HEK293 (cell line): ENCODE results near the gene WDR86.
A peak's percentile ranks its signal among the peaks of the same experiment; 100 is the strongest.

ENCODE experiments used
- AEBP2 ChIP-seq: fragments of 450-650 bp; formaldehyde crosslinking; IDR thresholded peaks from 2 replicates; pipeline ENCODE4 v1.5.1; 2016; ENCODE audit warnings: missing biosample characterization, missing genetic modification characterization, borderline replicate concordance
- FEZF1 ChIP-seq: fragments of 450-650 bp; formaldehyde crosslinking; IDR thresholded peaks from 2 replicates; pipeline ENCODE4 v1.5.1; 2016; ENCODE audit warnings: missing biosample characterization, missing genetic modification characterization
- KLF10 ChIP-seq: fragments of 450-650 bp; IDR thresholded peaks from 2 replicates; pipeline ENCODE4 v1.5.1; 2018; ENCODE audit warnings: missing biosample characterization, mild to moderate bottlenecking, missing genetic modification characterization
- KLF9 ChIP-seq: fragments of 450-650 bp; formaldehyde crosslinking; IDR thresholded peaks from 2 replicates; pipeline ENCODE4 v1.5.1; 2016; ENCODE audit warnings: missing biosample characterization, missing genetic modification characterization, low read depth
- MYNN ChIP-seq: fragments of 450-650 bp; formaldehyde crosslinking; IDR thresholded peaks from 2 replicates; pipeline ENCODE4 v1.5.1; 2016; ENCODE audit warnings: missing biosample characterization, missing genetic modification characterization, borderline replicate concordance
- SP3 ChIP-seq: fragments of 450-650 bp; formaldehyde crosslinking; IDR thresholded peaks from 2 replicates; pipeline ENCODE4 v1.5.1; 2016; ENCODE audit warnings: missing biosample characterization, missing genetic modification characterization
- SP7 ChIP-seq: fragments of 450-650 bp; formaldehyde crosslinking; IDR thresholded peaks from 2 replicates; pipeline ENCODE4 v1.5.1; 2016; ENCODE audit warnings: missing biosample characterization, missing genetic modification characterization
- WT1 ChIP-seq: fragments of 450-650 bp; formaldehyde crosslinking; IDR thresholded peaks from 2 replicates; pipeline ENCODE4 v1.5.1; 2016; ENCODE audit warnings: missing biosample characterization, missing genetic modification characterization
- YY1 ChIP-seq: fragments of 450-650 bp; formaldehyde crosslinking; IDR thresholded peaks from 2 replicates; pipeline ENCODE4 v1.5.1; 2018; ENCODE audit warnings: missing biosample characterization, missing genetic modification characterization
- ZBTB17 ChIP-seq: fragments of 450-650 bp; formaldehyde crosslinking; IDR thresholded peaks from 2 replicates; pipeline ENCODE4 v1.5.1; 2016; ENCODE audit warnings: missing biosample characterization, missing genetic modification characterization
- ZBTB20 ChIP-seq: fragments of 450-650 bp; formaldehyde crosslinking; IDR thresholded peaks from 2 replicates; pipeline ENCODE4 v1.5.1; 2016; ENCODE audit warnings: missing biosample characterization, missing genetic modification characterization
- ZBTB6 ChIP-seq: fragments of 450-650 bp; formaldehyde crosslinking; IDR thresholded peaks from 2 replicates; pipeline ENCODE4 v1.5.1; 2017; ENCODE audit warnings: missing biosample characterization, missing genetic modification characterization
- ZBTB7A ChIP-seq: fragments of 450-650 bp; formaldehyde crosslinking; IDR thresholded peaks from 2 replicates; pipeline ENCODE4 v1.5.1; 2016; ENCODE audit warnings: low read depth, missing biosample characterization, missing genetic modification characterization
- ZEB2 ChIP-seq: fragments of 450-650 bp; formaldehyde crosslinking; IDR thresholded peaks from 2 replicates; pipeline ENCODE4 v1.5.1; 2016; ENCODE audit warnings: missing biosample characterization, missing genetic modification characterization
- ZNF10 ChIP-seq: fragments of 450-650 bp; formaldehyde crosslinking; IDR thresholded peaks from 2 replicates; pipeline ENCODE4 v1.5.1; 2017; ENCODE audit warnings: missing biosample characterization, missing genetic modification characterization
- ZNF112 ChIP-seq: fragments of 450-650 bp; formaldehyde crosslinking; IDR thresholded peaks from 2 replicates; pipeline ENCODE4 v1.5.0; 2017; ENCODE audit warnings: missing biosample characterization, missing genetic modification characterization
- ZNF114 ChIP-seq: fragments of 450-650 bp; formaldehyde crosslinking; IDR thresholded peaks from 2 replicates; pipeline ENCODE4 v1.5.0; 2017; ENCODE audit warnings: missing biosample characterization, missing genetic modification characterization
- ZNF133 ChIP-seq: fragments of 450-650 bp; formaldehyde crosslinking; IDR thresholded peaks from 2 replicates; pipeline ENCODE4 v1.5.1; 2016; ENCODE audit warnings: missing biosample characterization, missing genetic modification characterization
- ZNF202 ChIP-seq: fragments of 450-650 bp; formaldehyde crosslinking; IDR thresholded peaks from 2 replicates; pipeline ENCODE4 v1.5.1; 2016; ENCODE audit warnings: missing biosample characterization, missing genetic modification characterization, borderline replicate concordance
- ZNF23 ChIP-seq: fragments of 450-650 bp; formaldehyde crosslinking; IDR thresholded peaks from 2 replicates; pipeline ENCODE4 v1.5.1; 2016; ENCODE audit warnings: missing biosample characterization, missing genetic modification characterization, borderline replicate concordance
- ZNF248 ChIP-seq: fragments of 450-650 bp; formaldehyde crosslinking; IDR thresholded peaks from 2 replicates; pipeline ENCODE4 v1.5.1; 2017; ENCODE audit warnings: missing biosample characterization, missing genetic modification characterization
- ZNF266 ChIP-seq: fragments of 450-650 bp; formaldehyde crosslinking; IDR thresholded peaks from 2 replicates; pipeline ENCODE4 v1.5.1; 2016; ENCODE audit warnings: missing biosample characterization, missing genetic modification characterization, low read depth
- ZNF341 ChIP-seq: fragments of 450-650 bp; formaldehyde crosslinking; IDR thresholded peaks from 2 replicates; pipeline ENCODE4; 2016; ENCODE audit warnings: low read depth, missing biosample characterization, missing genetic modification characterization
- ZNF350 ChIP-seq: fragments of 450-650 bp; formaldehyde crosslinking; IDR thresholded peaks from 2 replicates; pipeline ENCODE4 v1.5.0; 2017; ENCODE audit warnings: missing biosample characterization, mild to moderate bottlenecking, missing genetic modification characterization
- ZNF391 ChIP-seq: fragments of 450-650 bp; formaldehyde crosslinking; IDR thresholded peaks from 2 replicates; pipeline ENCODE4 v1.5.1; 2016; ENCODE audit warnings: low read depth, missing biosample characterization, missing genetic modification characterization, borderline replicate concordance
- ZNF501 ChIP-seq: fragments of 450-650 bp; formaldehyde crosslinking; IDR thresholded peaks from 2 replicates; pipeline ENCODE4 v1.5.1; 2016; ENCODE audit warnings: missing biosample characterization, missing genetic modification characterization
- ZNF571 ChIP-seq: fragments of 450-650 bp; formaldehyde crosslinking; IDR thresholded peaks from 2 replicates; pipeline ENCODE4 v1.5.0; 2017; ENCODE audit warnings: missing biosample characterization, missing genetic modification characterization
- ZNF621 ChIP-seq: fragments of 450-650 bp; formaldehyde crosslinking; IDR thresholded peaks from 2 replicates; pipeline ENCODE4 v1.5.1; 2017; ENCODE audit warnings: missing biosample characterization, missing genetic modification characterization
- ZNF660 ChIP-seq: fragments of 450-650 bp; IDR thresholded peaks from 2 replicates; pipeline ENCODE4 v1.5.1; 2018; ENCODE audit warnings: missing biosample characterization, mild to moderate bottlenecking, missing genetic modification characterization
- ZNF677 ChIP-seq: fragments of 450-650 bp; IDR thresholded peaks from 2 replicates; pipeline ENCODE4 v1.5.0; 2018; ENCODE audit warnings: missing biosample characterization, mild to moderate bottlenecking, missing genetic modification characterization, moderate library complexity
- ZNF701 ChIP-seq: fragments of 450-650 bp; formaldehyde crosslinking; IDR thresholded peaks from 2 replicates; pipeline ENCODE4 v1.5.1; 2016; ENCODE audit warnings: missing biosample characterization, missing genetic modification characterization
- ZNF747 ChIP-seq: fragments of 450-650 bp; formaldehyde crosslinking; IDR thresholded peaks from 2 replicates; pipeline ENCODE4 v1.5.1; 2016; ENCODE audit warnings: missing biosample characterization, missing genetic modification characterization
- ZNF768 ChIP-seq: fragments of 450-650 bp; formaldehyde crosslinking; IDR thresholded peaks from 2 replicates; pipeline ENCODE4 v1.5.1; 2018; ENCODE audit warnings: missing biosample characterization, mild to moderate bottlenecking, missing genetic modification characterization
- ZNF792 ChIP-seq: fragments of 450-650 bp; formaldehyde crosslinking; IDR thresholded peaks from 2 replicates; pipeline ENCODE4 v1.5.1; 2016; ENCODE audit warnings: missing biosample characterization, missing genetic modification characterization
- ZSCAN4 ChIP-seq: fragments of 450-650 bp; formaldehyde crosslinking; IDR thresholded peaks from 2 replicates; pipeline ENCODE4 v1.5.1; 2017; ENCODE audit warnings: missing biosample characterization, missing genetic modification characterization
- TF ChIP-seq, protein P1 (sequence below): fragments of 450-650 bp; formaldehyde crosslinking; IDR thresholded peaks from 2 replicates; pipeline ENCODE4 v1.5.1; 2016; ENCODE audit warnings: missing biosample characterization, missing genetic modification characterization

The WDR86 gene

DNA sequence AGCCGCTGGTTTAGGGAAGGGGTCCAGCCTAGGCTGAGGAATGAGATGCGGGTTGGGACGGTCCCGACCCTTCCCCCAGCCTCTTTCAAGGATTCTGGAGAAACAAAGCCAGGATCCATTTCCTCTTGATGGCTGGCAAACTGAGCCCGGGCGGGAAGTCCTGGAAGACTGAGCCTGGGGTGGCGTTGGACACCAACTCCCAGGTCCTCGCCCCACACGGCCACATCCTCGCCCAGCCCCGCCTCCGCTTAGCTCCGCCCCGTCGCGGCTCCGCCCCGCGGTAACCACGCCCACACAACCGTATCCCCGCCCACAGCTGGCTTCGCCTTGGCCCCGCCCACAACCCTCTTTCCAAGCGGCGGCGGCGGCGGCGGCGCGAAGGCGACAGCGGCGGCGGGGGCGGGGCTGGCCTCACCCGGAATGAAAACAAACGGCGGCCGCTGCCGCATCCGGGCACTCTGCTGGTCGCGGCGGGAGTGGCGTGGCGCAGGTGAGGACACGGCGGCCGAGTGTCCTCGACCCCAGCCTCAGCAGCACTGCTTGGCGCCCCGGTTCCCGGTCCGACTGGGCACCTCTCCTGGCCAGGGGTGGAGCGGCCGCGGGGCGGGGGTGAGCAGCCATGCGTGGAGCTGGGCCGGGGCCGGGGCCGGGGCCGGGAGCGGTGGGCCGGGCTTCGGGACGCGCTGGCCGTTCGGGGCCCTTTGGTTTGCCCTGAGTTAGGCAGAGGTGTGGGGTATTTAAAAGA is 68.3 kb downstream of the WDR86 start, which contains the start of gene NUB1 (continued):
- TF ChIP-seq ZNF248 (tag by site-specific recombination) (no peak), ZNF350 (tag by site-specific recombination) (no peak), ZNF23 (tag by site-specific recombination) (no peak), ZNF621 (tag by site-specific recombination) (no peak), ZNF792 (tag by site-specific recombination) (no peak), SP3 (tag by site-specific recombination) (peak; percentile 97), ZBTB20 (peak; percentile 78), ZNF660 (tag by site-specific recombination) (peak; percentile 84), ZNF10 (peak; percentile 26; the same call in 1 of the 2 replicates), ZSCAN4 (tag by site-specific recombination) (no peak), ZNF701 (tag by site-specific recombination) (no peak), ZNF747 (tag by site-specific recombination) (no peak), ZNF571 (tag by site-specific recombination) (no peak), ZNF133 (tag by site-specific recombination) (no peak), ZNF341 (tag by site-specific recombination) (peak; percentile 78), ZNF114 (tag by site-specific recombination) (no peak), KLF9 (peak; percentile 92), ZNF768 (tag by site-specific recombination) (no peak), ZNF112 (no peak), ZNF202 (tag by site-specific recombination) (no peak), ZNF266 (no peak), ZBTB17 (tag by site-specific recombination) (no peak), ZBTB6 (tag by site-specific recombination) (0 out of 2 replicates have a peak, but pooled peaks have one; percentile 43), SP7 (tag by site-specific recombination) (no peak), AEBP2 (tag by site-specific recombination) (no peak), KLF10 (peak; percentile 84), ZBTB7A (tag by site-specific recombination) (no peak), FEZF1 (tag by site-specific recombination) (no peak), ZNF391 (tag by site-specific recombination) (no peak), ZNF677 (no peak), ZEB2 (peak; percentile 73; the same call in 1 of the 2 replicates), WT1 (tag by site-specific recombination) (no peak), YY1 (tag by site-specific recombination) (0 out of 2 replicates have a peak, but pooled peaks have one; percentile 40), MYNN (tag by site-specific recombination) (no peak), ZNF501 (tag by site-specific recombination) (no peak)
- TF ChIP-seq, protein P1, sequence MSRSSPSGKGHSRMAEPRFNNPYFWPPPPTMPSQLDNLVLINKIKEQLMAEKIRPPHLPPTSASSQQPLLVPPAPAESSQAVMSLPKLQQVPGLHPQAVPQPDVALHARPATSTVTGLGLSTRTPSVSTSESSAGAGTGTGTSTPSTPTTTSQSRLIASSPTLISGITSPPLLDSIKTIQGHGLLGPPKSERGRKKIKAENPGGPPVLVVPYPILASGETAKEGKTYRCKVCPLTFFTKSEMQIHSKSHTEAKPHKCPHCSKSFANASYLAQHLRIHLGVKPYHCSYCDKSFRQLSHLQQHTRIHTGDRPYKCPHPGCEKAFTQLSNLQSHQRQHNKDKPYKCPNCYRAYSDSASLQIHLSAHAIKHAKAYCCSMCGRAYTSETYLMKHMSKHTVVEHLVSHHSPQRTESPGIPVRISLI, result no peak
